ENCODE data around the gene BANP. TPM values are rescaled to one million over a fixed set of nuclear protein-coding genes. Genes with fewer than 3 reads are reported as not detected.
A peak's percentile ranks its signal among the peaks of the same experiment; 100 is the strongest.

The BANP gene
- total and polyA plus RNA-seq, 2 of the 8 experiments (the other 6 are each of a cell fraction or from before 2014, with no cell fraction given), result 25.8 to 39.8 TPM

GRCh38 chr16:88059701-88060386, 108.6 kb downstream of the BANP start:
- no peak overlapping the region for H2BK15ac ChIP-seq (ENCODE audit: low read length)
- no peak overlapping the region for H2BK120ac ChIP-seq (replicated peaks; ENCODE audit: low read depth, low read length)
- no peak overlapping the region for H3K14ac ChIP-seq (ENCODE audit: insufficient read length)
- FAIRE-seq (no peak), DNase-seq (ENCODE audit: low read depth in 1 of 2, low spot score in 2 of 2) (peak in 1 of 2 experiments; percentile 36)
- no peak overlapping the region for H3K27ac ChIP-seq (ENCODE audit: low read depth, low read length)
- H3K4ac ChIP-seq (replicated peaks; ENCODE audit: insufficient read length, low read depth, low read length), result no peak overlapping the region
- no peaks in the 10 kb centered on the region for H3K9me3 ChIP-seq (ENCODE audit: insufficient read depth in 2 of 2, low read depth in 1 of 2, low read length in 1 of 2)
- no peak overlapping the region for H2AK5ac ChIP-seq (ENCODE audit: low read depth, low read length)
- H3K23ac ChIP-seq (ENCODE audit: insufficient read length), result no peak overlapping the region
- H2AFZ ChIP-seq (ENCODE audit: low read length), result no peak overlapping the region
- no peak overlapping the region for H4K91ac ChIP-seq (replicated peaks; ENCODE audit: insufficient read length, low read length)
- no peak overlapping the region for H4K5ac ChIP-seq (ENCODE audit: insufficient read length, low read depth, low read length)
- ChIA-PET CTCF (ENCODE audit: partially characterized antibody) (interaction anchor here (0.7 to 4.3 kb wide), 2 partner anchors 14 to 74 kb away, joined by 3 to 13 read pairs; no protein-coding TSS in a partner anchor), POLR2A (ENCODE audit: partially characterized antibody) (no interaction called here)
- H2BK5ac ChIP-seq (ENCODE audit: low read depth, low read length), result no peak overlapping the region
- H3K79me2 ChIP-seq (ENCODE audit: control insufficient read depth in 1 of 2, insufficient read depth in 2 of 2, low read length in 2 of 2), result no peaks in the 10 kb centered on the region
- no peak overlapping the region for H4K8ac ChIP-seq (ENCODE audit: extremely low read depth, insufficient read depth, low read length)
- H3K36me3 ChIP-seq (ENCODE audit: control insufficient read depth in 2 of 4, insufficient read depth in 4 of 4, low read length in 3 of 4), result peaks cover 0 to 3% (median 0%) of the 10 kb centered on the region in 4 experiments; a peak in 1 of 8 replicates
- no peak overlapping the region for H2BK12ac ChIP-seq (ENCODE audit: low read depth, low read length)
- no peaks in the 10 kb centered on the region for H3K23me2 ChIP-seq (ENCODE audit: low read depth, low read length)
- no peaks in the 10 kb centered on the region for H3K79me1 ChIP-seq (ENCODE audit: low read depth, low read length)
- H3K9ac ChIP-seq (replicated peaks in 1 of 4; ENCODE audit: extremely low read depth in 1 of 4, low read depth in 3 of 4, low read length in 3 of 4), result no peak overlapping the region
- no peak overlapping the region for H2BK20ac ChIP-seq (ENCODE audit: low read length)
- no peak overlapping the region for H3K18ac ChIP-seq (ENCODE audit: extremely low read depth, low read length)
- no peaks in the 10 kb centered on the region for H3K27me3 ChIP-seq (replicated peaks in 1 of 4; ENCODE audit: control insufficient read depth in 3 of 4, extremely low read depth in 1 of 4, insufficient read depth in 3 of 4, low read length in 3 of 4)
- no peak overlapping the region for H3K56ac ChIP-seq (replicated peaks; ENCODE audit: insufficient read length, low read depth, low read length)
- no peak overlapping the region for H3K4me2 ChIP-seq (ENCODE audit: insufficient read depth in 1 of 2, low read depth in 2 of 2, low read length in 2 of 2)
- peaks cover 0 to 8% (median under 1%) of the 10 kb centered on the region in 4 experiments; a peak in 2 of 7 replicates for H3K4me1 ChIP-seq (replicated peaks in 1 of 4; ENCODE audit: control insufficient read depth in 3 of 4, insufficient read depth in 4 of 4, low read length in 3 of 4)
- no peaks in the 10 kb centered on the region for H4K20me1 ChIP-seq (replicated peaks in 1 of 2; ENCODE audit: control insufficient read depth in 1 of 2, insufficient read depth in 2 of 2, low read length in 2 of 2)
- H3K4me3 ChIP-seq (ENCODE audit: extremely low read depth in 1 of 4, insufficient read depth in 2 of 4, low read depth in 3 of 4, low read length in 4 of 4), result no peak overlapping the region
- 96% methylated on average over 24 of the region's 27 CpGs; no CpG with 5 or more reads in 1 of the 2 experiments for WGBS, 2 experiments (ENCODE audit: extremely low coverage in 1 of 2, insufficient coverage in 1 of 2, insufficient read length in 1 of 2, insufficient replicate concordance in 2 of 2, low coverage in 1 of 2, low lambda C conversion rate in 2 of 2, missing lambda C conversion rate in 1 of 2)
- TF ChIP-seq BRCA1 (IDR thresholded peaks at IDR 0.05; ENCODE audit: low read depth, low read length) (no peak), CBX8 (IDR thresholded peaks at IDR 0.05; ENCODE audit: borderline replicate concordance, low read depth, low read length) (no peak), PHF8 (conservative IDR thresholded peaks at IDR 0.05; ENCODE audit: low read depth, low read length) (no peak), JUND (IDR thresholded peaks at IDR 0.05; ENCODE audit: low read length) (no peak), KDM5A (IDR thresholded peaks at IDR 0.05; ENCODE audit: low read length) (no peak)
- TF ChIP-seq, protein P1, sequence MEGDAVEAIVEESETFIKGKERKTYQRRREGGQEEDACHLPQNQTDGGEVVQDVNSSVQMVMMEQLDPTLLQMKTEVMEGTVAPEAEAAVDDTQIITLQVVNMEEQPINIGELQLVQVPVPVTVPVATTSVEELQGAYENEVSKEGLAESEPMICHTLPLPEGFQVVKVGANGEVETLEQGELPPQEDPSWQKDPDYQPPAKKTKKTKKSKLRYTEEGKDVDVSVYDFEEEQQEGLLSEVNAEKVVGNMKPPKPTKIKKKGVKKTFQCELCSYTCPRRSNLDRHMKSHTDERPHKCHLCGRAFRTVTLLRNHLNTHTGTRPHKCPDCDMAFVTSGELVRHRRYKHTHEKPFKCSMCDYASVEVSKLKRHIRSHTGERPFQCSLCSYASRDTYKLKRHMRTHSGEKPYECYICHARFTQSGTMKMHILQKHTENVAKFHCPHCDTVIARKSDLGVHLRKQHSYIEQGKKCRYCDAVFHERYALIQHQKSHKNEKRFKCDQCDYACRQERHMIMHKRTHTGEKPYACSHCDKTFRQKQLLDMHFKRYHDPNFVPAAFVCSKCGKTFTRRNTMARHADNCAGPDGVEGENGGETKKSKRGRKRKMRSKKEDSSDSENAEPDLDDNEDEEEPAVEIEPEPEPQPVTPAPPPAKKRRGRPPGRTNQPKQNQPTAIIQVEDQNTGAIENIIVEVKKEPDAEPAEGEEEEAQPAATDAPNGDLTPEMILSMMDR (IDR thresholded peaks at IDR 0.05; ENCODE audit: control extremely low read depth in 1 of 3, insufficient read depth in 1 of 3, low read depth in 1 of 3, low read length in 3 of 3), result no peak
- TF ChIP-seq, protein P2, sequence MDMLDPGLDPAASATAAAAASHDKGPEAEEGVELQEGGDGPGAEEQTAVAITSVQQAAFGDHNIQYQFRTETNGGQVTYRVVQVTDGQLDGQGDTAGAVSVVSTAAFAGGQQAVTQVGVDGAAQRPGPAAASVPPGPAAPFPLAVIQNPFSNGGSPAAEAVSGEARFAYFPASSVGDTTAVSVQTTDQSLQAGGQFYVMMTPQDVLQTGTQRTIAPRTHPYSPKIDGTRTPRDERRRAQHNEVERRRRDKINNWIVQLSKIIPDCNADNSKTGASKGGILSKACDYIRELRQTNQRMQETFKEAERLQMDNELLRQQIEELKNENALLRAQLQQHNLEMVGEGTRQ (IDR thresholded peaks at IDR 0.05; ENCODE audit: low read length), result no peak
